ENCODE data around the gene C16orf96.
A peak's percentile ranks its signal among the peaks of the same experiment; 100 is the strongest.

Gene C16orf96

GRCh38 chr16:4624015-4624826 lies 68.1 kb downstream of the C16orf96 start, which contains the start of gene MGRN1:
Gene MGRN1 (plus strand): TSS chr16:4624826. CDS start chr16:4624961, 135 bp downstream.
- Histone ChIP-seq H3F3A (ENCODE audit: insufficient read depth, low read length) (no peaks in the 10 kb centered on the region; the same call in 1 of the 2 replicates), H4K20me1 (ENCODE audit: insufficient read depth, low read length) (peaks cover 9% of the 10 kb centered on the region; the same call in 1 of the 2 replicates), H3K9me2 (replicated peaks; ENCODE audit: insufficient read depth, low read length) (no peaks in the 10 kb centered on the region), H3K4me3 (ENCODE audit: low read length) (peak within 1 kb of the TSS; percentile 81), H3K4me2 (ENCODE audit: low read depth, low read length) (peak within 1 kb of the TSS; percentile 83), H3K9me3 (replicated peaks; ENCODE audit: insufficient read depth, low read length) (no peaks in the 10 kb centered on the region), H3K4me1 (ENCODE audit: low read length) (peaks cover 14% of the 10 kb centered on the region; the same call in 1 of the 2 replicates), H3K36me3 (replicated peaks; ENCODE audit: insufficient read depth, low read length) (no peaks in the 10 kb centered on the region), H3K9ac (ENCODE audit: low read length) (peak within 1 kb of the TSS; percentile 95), H2AFZ (ENCODE audit: low read length) (peak within 1 kb of the TSS; percentile 74), H3K27me3 (replicated peaks; ENCODE audit: insufficient read depth, low read length) (no peaks in the 10 kb centered on the region), H3K79me2 (ENCODE audit: low read length) (peaks cover 41% of the 10 kb centered on the region), H3K27ac (ENCODE audit: low read length) (peak within 1 kb of the TSS; percentile 86)
- TF ChIP-seq EZH2phosphoT487 (IDR thresholded peaks at IDR 0.05; ENCODE audit: low read length) (no peak), CTCF (IDR thresholded peaks at IDR 0.05; ENCODE audit: low read length) (peak; percentile 99), EZH2 (optimal IDR thresholded peaks at IDR 0.05; ENCODE audit: low read depth, low read length) (no peak)
- peak; percentile 98 for DNase-seq

- H3K4me2 ChIP-seq (ENCODE audit: low read depth, low read length), result peak overlapping the region; percentile 83
- peaks cover 49% of the 10 kb centered on the region for H3K79me2 ChIP-seq (ENCODE audit: low read length)
- peak overlapping the region; percentile 77; the same call in 1 of the 2 replicates for H3K27ac ChIP-seq (ENCODE audit: low read length)
- no peaks in the 10 kb centered on the region for H3K9me3 ChIP-seq (replicated peaks; ENCODE audit: insufficient read depth, low read length)
- H4K20me1 ChIP-seq (ENCODE audit: insufficient read depth, low read length), result peaks cover 9% of the 10 kb centered on the region; the same call in 1 of the 2 replicates
- no peaks in the 10 kb centered on the region for H3K36me3 ChIP-seq (replicated peaks; ENCODE audit: insufficient read depth, low read length)
- H3F3A ChIP-seq (ENCODE audit: insufficient read depth, low read length), result no peaks in the 10 kb centered on the region; the same call in 1 of the 2 replicates
- peak overlapping the region; percentile 91 for H3K9ac ChIP-seq (ENCODE audit: low read length)
- H3K4me3 ChIP-seq (ENCODE audit: low read length), result peak overlapping the region; percentile 81
- peaks cover 14% of the 10 kb centered on the region; the same call in 1 of the 2 replicates for H3K4me1 ChIP-seq (ENCODE audit: low read length)
- H2AFZ ChIP-seq (ENCODE audit: low read length), result peak overlapping the region; percentile 35; the same call in 1 of the 2 replicates
- peak; percentile 90 for DNase-seq
- no peaks in the 10 kb centered on the region for H3K9me2 ChIP-seq (replicated peaks; ENCODE audit: insufficient read depth, low read length)
- TF ChIP-seq CTCF (IDR thresholded peaks at IDR 0.05; ENCODE audit: low read length) (no peak), EZH2phosphoT487 (IDR thresholded peaks at IDR 0.05; ENCODE audit: low read length) (no peak), EZH2 (optimal IDR thresholded peaks at IDR 0.05; ENCODE audit: low read depth, low read length) (no peak)
- no peaks in the 10 kb centered on the region for H3K27me3 ChIP-seq (replicated peaks; ENCODE audit: insufficient read depth, low read length)
These were observed 68.9 kb downstream of the C16orf96 start for GRCh38 chr16:4624827-4625559.

- no peaks in the 10 kb centered on the region for H3K9me2 ChIP-seq (replicated peaks; ENCODE audit: insufficient read depth, low read length)
- peaks cover 9% of the 10 kb centered on the region; the same call in 1 of the 2 replicates for H4K20me1 ChIP-seq (ENCODE audit: insufficient read depth, low read length)
- peak overlapping the region; percentile 35; the same call in 1 of the 2 replicates for H2AFZ ChIP-seq (ENCODE audit: low read length)
- peak overlapping the region; percentile 77; the same call in 1 of the 2 replicates for H3K27ac ChIP-seq (ENCODE audit: low read length)
- H3K4me1 ChIP-seq (ENCODE audit: low read length), result peaks cover 14% of the 10 kb centered on the region; the same call in 1 of the 2 replicates
- no peaks in the 10 kb centered on the region; the same call in 1 of the 2 replicates for H3F3A ChIP-seq (ENCODE audit: insufficient read depth, low read length)
- H3K36me3 ChIP-seq (replicated peaks; ENCODE audit: insufficient read depth, low read length), result no peaks in the 10 kb centered on the region
- no peak for TF ChIP-seq EZH2phosphoT487 (IDR thresholded peaks at IDR 0.05; ENCODE audit: low read length)
- TF ChIP-seq CTCF (IDR thresholded peaks at IDR 0.05; ENCODE audit: low read length), result no peak
- no peak for TF ChIP-seq EZH2 (optimal IDR thresholded peaks at IDR 0.05; ENCODE audit: low read depth, low read length)
- peak overlapping the region; percentile 81 for H3K4me3 ChIP-seq (ENCODE audit: low read length)
- peaks cover 56% of the 10 kb centered on the region for H3K79me2 ChIP-seq (ENCODE audit: low read length)
- H3K4me2 ChIP-seq (ENCODE audit: low read depth, low read length), result peak overlapping the region; percentile 83
- DNase-seq, result no peak
- H3K9ac ChIP-seq (ENCODE audit: low read length), result peak overlapping the region; percentile 91
- H3K27me3 ChIP-seq (replicated peaks; ENCODE audit: insufficient read depth, low read length), result no peaks in the 10 kb centered on the region
- H3K9me3 ChIP-seq (replicated peaks; ENCODE audit: insufficient read depth, low read length), result no peaks in the 10 kb centered on the region
These were observed 69.5 kb downstream of the C16orf96 start for GRCh38 chr16:4625560-4626159.

Measured in MM.1S (cell line).